ENCODE results near the gene ASXL3.

Gene ASXL3

DNA sequence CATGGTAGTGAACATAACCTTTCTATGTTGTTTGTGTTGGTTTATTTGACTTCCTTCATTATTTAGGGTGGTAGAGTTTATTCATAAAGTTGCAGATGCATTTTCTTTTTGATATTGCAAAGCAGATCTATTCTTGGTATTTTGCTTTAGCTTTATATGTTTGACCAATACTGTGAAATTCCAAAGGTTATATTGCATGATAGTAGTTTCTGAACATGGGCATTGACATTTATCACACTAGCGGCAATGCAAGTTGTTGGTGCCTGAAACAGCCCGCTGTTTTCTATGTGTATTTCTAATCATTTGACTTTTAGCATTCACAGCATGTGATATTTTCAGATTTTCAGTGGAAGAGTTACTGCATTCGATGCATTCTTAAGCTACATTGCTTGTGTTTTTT, 87.2 kb downstream of the ASXL3 start:
- DNase-seq: no peak

DNA sequence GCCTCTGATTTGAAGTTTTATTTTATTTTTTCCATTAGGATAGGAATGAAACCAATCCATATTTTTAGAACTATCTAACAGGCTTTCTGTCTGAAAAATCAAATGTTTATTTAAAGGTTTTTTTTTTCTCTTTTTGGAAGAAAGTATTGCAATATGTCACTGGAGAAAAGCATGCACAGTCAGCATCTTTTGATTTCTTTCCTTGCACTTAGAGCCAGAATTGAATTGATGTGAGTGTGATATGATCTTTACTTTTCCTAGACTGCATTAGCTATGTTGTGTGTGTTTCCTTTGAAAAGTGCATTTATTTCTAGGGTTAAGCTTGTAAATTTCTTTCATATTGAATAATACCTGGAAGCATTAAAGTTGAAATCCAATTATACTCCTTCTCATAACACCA, 87.6 kb downstream of the ASXL3 start:
- no peak for DNase-seq

DNA sequence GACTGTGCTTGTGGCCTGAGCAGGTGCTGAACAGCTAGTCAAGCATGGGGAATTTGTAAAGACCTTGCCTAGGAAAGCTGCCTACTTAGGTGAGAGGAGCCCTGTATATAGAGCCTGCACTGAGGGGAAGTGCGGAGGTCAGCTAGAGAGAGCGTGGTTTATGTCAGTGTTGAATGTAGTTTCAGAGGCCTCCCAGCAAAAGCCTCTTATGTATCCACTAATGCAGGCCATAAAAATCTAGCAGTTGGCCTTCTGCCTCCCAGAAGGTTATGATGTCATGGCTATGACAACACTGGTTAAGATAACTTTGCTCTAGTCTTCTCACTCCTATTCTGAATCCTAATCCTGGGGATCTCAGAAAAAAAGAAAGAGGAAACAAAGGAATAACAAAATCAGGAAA, 88.9 kb downstream of the ASXL3 start:
- DNase-seq: no peak

DNA sequence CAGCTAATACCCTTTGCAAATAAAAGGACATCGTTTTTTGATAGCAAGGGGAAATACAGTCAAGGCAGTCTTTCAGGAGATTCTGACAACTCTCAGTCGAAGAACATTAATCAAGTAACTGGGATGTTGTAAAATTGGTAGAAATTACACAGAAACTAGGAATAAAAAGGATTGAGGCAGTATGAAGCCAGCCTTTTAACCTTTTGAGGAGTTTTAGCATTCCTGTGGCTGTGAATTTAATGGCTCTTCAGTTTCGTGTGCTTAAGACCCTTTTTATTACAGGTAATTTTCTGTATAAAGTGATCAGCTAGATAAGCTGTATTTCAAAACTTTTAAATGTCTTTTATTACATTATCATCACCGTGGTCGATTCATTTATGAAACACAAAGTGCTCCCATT, 91.6 kb downstream of the ASXL3 start:
- no peak for DNase-seq

DNA sequence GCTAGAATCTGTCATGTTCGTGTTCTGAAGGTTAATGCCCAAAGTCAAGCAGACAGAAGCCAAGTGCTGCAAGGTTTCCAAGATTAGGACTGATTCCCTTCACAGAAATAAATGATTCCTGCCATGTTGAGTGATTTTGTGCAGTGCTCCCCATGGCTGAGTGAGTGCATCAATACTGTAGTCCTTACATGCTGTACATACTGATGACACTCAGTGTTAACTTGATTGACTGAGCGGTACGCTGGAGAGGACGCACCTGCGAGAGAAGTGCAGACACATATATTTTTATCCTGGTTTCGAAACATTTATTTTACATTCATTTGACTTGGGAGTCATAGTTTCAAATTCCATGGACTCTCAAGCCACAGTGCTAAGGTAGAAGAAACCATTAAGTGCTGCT, 92.0 kb downstream of the ASXL3 start:
- DNase-seq: no peak

DNA sequence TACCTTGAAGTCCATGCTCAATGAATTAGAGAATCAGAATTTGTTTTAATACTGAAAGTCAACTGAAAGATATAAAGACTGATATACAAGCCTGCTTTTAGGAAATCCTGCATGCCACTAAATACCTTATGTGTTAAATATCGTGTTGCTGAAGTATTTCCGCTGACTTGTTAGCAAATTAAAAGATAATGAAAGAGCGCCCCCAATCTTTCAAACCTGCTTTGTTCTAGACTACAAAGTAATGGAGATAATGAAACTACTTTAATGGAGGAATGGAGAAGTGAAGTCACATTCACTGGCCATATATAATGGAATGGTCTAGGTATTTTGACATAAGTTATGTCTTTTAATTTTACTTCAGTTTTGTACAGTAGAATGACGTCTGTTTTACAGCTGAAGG, 95.7 kb downstream of the ASXL3 start:
- DNase-seq: no peak

DNA sequence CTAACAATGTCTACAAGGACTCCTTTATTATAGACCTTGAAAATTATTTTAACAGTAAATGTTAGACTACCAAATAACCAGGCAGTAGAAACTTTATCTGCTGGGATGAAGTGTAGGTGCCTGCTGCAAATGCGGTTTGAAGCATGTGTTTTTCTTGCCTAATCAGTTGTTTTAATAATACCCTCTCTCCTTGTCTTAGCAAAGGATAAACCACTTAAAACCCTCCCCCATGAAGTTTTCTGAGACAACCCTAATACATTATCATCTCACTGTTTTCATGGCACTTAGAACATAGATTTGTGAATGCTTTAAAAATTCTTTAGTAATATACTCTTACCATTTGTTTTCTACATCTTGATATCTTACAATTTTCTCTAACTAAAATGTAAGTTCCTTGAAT, 98.6 kb downstream of the ASXL3 start:
- no peak for DNase-seq

DNA sequence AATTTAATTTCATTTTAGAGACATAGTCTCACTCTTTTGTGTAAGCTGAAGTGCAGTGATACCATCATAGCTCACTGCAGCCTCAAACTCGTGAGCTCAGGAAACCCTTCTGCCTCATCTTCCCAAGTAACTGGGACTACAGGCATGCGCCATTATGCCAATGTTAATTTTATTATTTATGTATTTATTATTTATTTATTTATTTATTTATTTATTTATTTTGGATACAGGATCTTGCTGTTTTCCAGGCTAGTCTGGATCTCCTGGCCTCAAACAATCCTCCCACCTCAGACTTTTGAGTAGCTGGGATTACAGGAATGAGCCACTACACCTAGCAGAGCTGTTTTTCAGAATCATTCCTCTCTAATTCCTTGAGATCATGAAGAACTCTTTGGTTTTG, 99.9 kb downstream of the ASXL3 start:
- no peak for DNase-seq

DNA sequence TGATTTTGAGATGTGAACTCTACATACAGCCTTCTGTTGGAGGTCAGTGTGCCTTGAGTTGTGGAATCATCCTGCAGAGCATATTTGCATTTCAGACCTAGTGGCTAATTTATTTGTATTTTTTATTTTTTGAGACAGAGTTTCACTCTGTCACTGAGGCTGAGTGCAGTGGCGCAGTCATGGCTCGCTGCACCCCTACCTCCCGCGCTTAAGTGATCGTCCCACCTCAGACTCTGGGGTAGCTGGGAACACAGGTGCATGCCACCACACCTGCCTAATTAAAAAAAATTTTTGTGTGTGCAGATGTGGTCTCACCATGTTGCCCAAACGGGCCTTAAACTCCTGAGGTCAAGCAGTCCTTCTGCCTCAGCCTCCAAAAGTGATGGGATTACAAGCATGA, 104.4 kb downstream of the ASXL3 start:
- no peak for DNase-seq

DNA sequence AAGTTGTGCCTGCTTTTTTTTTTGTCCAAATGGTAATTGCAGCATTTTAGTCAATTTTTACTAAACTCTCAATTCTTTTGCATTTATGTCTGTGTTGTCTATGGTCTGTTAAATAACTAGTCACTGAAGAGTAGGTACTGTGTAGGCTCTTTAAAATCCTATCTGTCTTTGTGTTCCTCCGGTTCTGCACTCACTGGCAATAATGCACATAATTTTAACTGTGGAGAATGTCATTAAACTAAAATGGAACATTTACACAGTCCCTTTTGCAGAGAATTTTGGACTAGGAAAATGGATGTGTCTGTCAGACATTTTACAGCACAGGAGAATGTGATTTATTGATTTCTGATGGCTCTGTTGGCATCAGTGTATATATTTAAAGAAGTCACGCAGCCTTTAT, 116.6 kb downstream of the ASXL3 start:
- DNase-seq: no peak

DNA sequence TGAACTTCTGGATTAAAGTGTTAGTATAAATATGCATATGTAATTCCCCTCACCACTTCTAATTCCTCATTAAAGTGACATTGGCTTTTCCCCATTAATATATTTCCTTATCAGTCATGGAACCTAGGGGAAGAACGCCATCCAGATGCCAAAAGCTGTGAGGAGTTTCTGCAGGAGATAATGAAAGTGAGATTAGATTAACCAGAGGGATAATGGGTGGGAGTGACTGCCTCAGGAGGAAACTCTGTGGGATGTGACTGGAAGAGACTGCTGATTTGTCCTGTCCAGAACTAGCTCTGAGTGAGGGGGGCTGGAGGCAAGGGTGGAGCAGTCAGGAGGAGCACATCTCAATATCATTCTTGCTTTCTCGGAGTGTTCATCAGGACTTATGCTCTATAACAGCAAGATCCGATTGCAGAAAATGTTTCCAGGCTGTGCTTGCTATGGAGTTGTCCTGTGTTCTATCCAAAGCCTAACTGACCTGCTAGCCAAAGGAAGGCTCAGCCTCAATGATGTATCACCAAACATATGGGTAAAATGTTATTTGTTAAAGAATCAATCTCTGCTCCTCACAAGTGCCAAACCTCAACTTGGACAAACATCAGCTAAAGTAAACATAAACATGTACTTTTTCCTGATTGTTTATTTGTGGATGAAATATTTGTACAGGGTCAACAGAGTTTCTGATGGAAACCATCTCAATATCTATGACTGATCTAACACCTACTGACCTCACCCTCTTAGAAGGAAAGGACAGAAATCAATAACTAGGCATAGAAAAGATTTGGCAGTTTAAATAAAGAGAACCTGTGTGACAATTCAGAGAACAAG, 118.5 kb downstream of the ASXL3 start:
- DNase-seq: no peak

DNA sequence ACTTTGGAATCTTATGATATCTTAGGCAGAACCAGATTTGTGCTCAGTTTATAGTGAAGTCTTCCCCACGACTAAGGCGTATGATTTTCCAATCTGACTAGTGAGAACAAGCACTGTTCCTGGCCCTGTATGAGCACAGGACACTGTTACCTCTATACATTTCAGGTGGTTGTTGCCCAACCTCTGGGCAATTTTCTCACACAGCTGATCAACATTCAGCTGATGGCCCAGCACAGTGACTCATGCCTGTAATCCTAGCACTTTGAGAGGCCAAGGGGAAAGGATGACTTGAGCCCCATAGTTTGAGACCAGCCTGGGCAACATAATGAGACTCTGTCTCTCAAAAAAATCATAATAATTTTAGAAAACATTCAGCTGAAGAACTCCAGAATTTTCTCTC, 119.5 kb downstream of the ASXL3 start:
- no peak for DNase-seq

DNA sequence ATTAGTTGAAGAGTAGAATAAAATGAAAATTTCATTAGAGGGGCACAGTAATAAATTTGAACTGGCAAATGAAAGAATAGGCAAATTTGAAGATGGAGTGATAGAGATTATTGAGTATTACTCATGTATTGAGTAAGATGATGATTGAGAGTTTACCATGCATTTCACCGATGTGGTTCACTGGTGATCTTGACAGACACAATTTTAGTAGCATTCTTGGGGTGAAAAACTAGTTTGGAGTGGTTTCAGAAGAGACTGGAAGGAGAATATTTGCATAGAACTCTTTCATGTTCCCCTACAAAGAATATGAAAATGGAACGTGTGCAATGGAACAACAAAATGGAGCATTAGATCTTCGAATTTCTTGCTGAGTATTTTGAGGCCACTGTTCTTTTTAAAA, 121.4 kb downstream of the ASXL3 start:
- no peak for DNase-seq

DNA sequence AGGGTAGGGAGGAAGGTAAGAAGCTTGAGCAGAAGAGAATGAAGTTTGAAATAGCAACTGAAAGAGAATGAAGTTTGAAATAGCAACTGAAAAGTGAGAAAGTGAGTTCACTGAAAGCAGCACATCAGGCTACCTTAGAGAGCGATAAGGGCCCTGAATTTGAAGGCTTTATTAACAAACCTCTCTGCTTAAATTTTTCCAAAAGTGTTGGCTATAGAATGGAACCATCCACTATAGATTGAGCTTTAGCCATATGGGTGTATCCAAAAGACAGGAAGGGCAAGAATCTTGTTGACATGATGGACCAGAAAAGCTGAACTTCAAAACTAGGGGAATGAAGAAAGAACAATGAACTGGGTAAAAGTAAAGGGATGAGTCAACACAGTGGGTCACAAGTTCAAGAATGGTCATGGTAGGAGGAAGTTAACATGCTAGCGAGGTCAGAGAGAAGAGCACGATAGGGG, 122.5 kb downstream of the ASXL3 start:
- DNase-seq: no peak

DNA sequence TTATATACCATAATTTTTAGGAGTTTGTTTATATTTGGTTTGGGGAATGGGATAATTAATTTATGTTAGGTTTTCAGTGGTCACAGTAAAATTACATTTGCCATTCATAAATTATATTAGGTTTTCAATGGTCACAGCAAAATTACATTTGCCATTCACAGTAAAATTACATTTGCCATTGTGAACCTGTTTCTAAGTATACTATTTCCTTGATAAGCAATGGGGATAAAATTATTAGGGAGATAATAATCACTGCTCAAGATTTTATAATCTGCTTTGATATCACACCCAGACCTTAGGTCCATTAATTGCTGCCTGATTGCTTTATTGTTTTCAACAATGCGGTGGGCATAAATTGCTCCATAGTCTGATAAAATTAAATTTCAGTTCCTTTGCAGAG, 124.6 kb downstream of the ASXL3 start:
- no peak for DNase-seq

DNA sequence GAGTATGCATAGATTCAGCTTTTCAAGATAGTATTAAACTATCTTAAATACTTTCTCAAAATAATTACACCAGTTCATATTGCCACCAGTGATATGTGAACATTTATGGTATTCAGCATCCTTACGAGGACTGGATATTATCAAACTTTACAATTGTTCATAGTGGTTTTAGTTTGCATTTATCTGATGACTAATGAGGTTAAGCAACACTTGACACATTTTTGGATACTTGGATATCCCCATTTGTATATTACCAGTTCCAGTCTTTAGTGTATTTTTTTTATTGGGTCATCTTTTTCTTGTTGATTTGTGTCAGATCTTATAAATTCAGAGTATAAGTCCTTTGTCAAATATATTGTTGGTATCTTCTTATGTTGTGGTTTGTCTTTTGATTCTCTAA, 128.4 kb downstream of the ASXL3 start:
- DNase-seq: no peak

DNA sequence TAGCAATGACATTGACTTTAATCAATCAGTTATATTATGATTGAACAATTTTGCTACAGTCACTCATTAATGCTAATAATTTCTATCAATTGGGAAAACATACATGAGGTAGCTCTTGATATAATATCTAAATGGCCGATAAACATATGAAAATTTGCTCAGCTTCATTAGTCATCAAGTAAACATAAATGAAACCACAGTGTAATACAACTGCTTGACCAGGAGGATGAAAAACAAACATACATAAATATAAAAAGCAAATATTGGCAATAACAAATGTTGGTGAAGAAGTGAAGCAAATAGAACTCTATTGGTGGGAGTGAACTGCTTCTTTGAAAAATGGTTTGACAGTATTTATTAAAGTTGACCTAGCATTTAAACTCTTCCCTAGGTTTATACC, 130.9 kb downstream of the ASXL3 start:
- no peak for DNase-seq

DNA sequence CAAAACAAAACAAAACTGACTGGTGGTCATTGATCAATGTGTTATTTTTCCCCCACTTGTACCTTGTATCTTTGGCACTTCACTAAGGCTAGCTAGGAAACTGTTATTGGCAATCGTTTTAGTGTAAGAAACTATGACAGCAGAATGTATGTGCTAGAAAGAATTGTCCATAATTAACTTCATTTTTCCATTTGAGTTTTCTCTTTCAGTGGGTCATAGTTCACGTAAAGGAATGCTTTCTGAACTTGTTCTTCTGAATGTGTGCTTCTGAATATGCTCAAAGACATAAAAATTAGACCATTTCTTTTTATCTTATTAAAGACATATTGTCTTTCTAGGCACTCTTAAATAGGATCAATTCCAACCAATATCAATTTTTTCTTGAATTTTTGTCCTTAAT, 132.2 kb downstream of the ASXL3 start:
- no peak for DNase-seq

DNA sequence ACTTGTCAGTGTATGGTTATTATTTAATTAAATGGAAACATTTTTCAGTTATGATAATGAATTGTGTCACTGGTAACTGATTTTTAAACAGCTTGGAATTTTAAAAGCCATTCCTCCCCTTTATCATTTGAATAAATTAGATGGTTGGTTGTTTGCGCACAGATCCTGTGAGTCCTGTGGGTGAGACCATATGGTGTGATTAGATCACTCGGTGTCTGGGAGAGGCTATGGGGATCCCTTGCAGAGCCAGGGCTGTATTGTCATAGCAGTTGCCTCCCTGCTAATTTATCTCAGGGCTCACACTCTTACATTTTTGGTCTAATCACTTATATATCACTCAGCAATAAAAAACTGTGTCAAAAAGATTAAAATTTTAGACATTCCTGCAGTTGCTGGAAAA, 133.5 kb downstream of the ASXL3 start:
- no peak for DNase-seq

DNA sequence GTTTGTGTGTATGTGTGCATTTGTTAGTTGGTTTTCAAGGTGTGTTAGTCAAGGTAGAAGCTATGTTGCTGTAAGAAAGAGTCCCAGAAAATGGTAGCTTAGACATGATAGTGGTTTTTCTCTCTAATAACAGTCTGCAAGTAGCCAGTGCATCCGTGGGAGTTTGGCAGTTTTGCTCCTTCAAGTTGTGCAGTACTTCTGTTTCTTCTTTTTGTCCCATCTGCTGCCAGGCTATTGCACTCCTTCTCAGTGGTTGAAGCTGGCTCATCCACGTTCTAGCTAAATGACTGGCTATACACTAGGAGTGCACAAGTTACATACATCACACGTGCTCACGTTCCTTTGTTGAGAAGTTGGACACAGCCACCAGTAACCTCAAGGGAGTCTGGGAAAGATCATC, 134.7 kb downstream of the ASXL3 start:
- DNase-seq: no peak

DNA sequence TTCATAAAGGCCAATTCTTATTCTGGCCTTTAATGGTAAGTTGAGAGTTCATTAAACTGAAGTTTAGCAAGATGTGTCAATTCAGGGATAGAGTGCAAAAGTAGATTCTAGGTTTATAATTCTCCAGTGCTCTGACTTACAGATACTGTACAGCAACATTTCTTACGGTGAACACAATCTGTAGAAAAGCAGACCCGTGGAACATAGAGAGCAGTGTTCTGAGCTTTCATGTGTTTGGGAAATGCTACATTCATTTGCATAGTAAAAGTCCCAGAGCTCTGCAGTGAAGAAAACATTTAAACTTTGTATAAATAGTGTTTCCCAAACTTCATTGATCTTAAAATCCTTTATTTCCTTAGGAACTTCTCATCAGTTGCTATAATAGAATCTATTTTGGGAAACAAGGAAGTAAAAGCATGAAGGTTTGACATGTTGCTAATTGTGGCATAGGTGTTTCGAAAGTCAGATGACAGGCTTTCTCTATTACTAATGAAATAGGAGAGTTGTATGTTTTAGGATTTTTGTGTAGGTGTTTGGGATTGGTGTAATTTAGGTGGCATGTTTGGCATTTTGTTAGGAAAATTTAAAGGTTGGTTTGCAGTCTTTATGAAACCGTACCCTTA, 138.2 kb downstream of the ASXL3 start:
- DNase-seq: no peak

DNA sequence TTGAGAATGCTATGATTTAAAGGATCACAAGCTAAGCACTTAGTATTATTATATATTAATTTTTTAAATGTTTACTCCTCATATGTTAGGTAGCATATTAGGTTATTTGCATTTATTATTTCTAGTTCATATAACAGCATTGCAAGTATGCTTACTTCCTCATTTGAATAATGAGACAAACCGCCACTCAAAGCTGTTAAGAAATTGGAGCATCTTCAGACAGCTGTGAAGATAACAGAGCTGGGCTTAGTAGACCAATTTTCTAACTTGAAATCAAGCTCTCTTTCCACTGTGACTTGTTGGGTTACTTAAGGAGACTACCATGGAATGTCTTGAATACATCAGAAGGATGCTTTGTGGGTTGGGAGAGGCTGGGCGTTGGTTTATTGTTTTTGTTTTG, 139.3 kb downstream of the ASXL3 start:
- no peak for DNase-seq

DNA sequence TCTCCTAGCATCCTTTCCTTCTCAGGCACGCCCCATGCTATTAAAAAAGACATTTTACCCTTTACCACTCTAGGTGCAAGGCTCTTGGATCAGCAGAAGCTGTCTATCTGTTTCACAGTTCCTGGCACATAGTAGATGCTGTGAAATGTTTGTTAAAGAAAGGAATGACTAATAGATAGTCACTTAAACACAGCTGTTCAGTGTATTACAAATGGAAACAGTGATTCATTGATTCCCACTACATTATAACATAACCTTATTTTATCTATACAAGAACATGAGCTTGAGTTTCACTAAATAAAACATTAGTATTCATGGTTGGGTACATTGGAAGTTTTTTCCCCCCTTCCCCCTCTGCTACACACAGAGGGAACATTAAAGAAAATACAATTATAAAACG, 142.1 kb downstream of the ASXL3 start:
- no peak for DNase-seq

DNA sequence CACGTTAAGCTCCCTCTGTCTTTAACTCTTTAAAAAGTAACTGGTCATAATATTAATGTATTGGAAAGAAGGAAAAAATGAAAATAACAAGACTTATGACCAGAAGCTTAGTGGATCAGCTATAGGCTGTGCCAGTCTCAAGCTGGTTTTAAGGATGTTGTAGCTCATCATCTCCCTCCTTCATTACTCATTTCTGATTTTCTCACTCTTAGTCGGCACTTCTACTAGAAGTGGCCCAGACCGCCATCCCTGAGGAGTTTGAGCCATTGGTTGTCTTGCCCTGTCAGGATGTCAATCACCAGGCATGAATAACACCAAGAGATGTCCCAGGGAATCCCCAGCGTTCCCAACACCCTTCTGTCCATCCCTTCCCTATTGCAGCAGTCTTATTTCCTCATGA, 151.5 kb downstream of the ASXL3 start:
- no peak for DNase-seq

DNA sequence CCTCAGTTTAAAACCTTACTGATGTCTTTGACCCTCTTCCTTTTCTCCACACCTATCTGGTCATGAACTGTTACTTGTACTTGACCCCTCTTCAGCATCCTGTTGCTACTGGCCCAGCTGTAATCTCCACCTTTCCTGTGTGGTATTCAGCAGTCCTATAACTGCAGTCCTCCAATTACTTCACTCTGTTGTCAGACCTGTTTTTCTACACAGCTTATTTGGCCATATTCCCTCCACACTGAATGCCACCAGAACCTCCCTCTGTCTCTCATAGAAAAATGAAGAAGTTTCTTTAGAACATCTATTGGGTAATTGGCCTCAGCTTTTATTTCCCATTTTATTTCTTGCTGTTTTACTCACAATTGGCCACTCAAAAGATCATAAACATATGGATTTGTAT, 155.4 kb downstream of the ASXL3 start:
- DNase-seq: no peak
